Activated T-helper 9 cell treated with anti-CD3 and anti-CD28 coated beads, Interleukin-2, amount 50 U/mL, for 16 hours (primary cell): Measurements from ENCODE around the gene OSBPL9.
"Not testable (repeated sequence)": the region's sequence is repeated elsewhere in the genome, so short reads cannot be mapped to it uniquely, and the experiment has no call there.

ENCODE experiments used
- DNase-seq: peaks from one replicate; pipeline ENCODE4 v3.0.0-alpha.2; 2020; ENCODE audit warnings: low read depth

The OSBPL9 gene

GRCh38 chr1:51792864-51793263 is 176.0 kb downstream of the OSBPL9 start:
- DNase-seq: no peak

DNA sequence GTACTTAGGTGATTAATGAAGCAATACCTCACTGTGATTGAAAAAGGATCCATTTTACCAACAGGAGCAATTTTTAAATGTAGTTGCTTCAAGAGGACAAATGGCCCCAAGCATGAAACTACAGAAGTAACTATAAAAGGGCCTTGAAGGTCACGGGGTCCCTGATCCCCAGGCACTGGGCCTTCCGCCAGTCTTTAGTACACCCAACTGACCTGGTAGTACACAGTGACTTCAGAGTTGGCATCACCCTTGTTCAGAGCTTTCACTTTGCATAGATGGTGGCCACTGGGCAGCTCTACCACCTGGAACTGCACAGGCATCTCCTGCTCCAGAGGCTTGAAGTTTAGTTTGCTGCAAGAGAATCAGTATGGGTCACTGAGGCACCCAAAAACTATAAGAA is 177.4 kb downstream of the OSBPL9 start:
- DNase-seq: no peak

- no peak for DNase-seq
Observed at GRCh38 chr1:51794868-51795267, 178.0 kb downstream of the OSBPL9 start.

DNA sequence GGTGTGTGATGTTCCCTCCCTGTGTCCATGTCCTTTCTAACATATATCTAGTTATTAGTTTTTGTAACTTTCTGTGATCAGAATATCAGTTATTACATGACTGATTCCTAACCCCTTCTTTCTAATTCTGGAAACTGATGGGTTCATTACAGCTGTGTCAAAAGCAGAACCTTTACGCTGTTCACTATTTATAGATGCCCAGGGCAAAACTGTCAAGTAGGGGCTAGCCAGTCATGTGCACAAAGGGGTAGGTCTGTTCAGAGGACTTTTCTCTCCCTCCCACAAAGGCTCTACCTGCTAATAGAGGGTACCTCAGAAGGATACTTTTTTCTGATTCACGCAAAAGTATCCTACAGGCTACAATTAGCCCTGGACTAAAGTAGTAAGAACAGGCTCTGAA is 182.5 kb downstream of the OSBPL9 start:
- DNase-seq: no peak

DNA sequence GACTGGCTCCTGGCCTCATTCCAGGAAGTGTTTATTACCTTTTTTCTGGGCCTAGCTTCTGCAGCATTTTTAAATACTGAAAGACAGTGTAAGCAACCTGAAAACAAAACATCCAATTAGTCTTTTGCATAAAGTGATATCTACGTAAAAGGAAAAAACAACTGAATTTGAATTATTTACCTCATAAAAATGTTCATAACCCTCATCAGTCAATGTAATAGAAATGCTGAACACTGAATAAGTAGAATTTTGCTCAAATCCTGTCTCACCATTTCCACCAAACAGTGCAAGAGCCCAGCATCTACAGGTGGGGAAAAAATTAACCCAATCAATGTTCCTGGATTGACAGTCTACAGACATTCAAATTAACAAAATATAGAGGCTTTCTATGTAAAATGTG is 197.6 kb downstream of the OSBPL9 start:
- DNase-seq: no peak

- DNase-seq: no peak
Observed at GRCh38 chr1:51818487-51818886, 201.6 kb downstream of the OSBPL9 start.

DNA sequence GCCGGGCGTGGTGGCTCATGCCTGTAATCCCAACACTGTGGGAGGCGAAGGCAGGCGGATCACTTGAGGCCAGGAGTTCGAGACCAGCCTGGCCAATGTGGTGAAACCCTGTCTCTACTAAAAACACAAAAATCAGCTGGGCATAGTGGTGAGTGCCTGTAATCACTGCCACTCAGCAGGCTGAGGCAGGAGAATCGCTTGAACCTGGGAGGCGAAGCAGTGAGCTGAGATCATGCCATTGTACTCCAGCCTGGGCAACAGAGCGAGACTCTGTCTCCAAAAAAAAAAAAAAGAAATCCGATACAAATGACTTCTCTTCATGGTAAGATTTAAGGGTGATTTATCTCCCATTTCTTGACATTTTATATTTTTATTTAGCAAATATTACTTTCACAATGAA is 202.1 kb downstream of the OSBPL9 start:
- DNase-seq: not testable (repeated sequence)

- no peak for DNase-seq
Observed at GRCh38 chr1:51819810-51820209, 202.9 kb downstream of the OSBPL9 start.

DNA sequence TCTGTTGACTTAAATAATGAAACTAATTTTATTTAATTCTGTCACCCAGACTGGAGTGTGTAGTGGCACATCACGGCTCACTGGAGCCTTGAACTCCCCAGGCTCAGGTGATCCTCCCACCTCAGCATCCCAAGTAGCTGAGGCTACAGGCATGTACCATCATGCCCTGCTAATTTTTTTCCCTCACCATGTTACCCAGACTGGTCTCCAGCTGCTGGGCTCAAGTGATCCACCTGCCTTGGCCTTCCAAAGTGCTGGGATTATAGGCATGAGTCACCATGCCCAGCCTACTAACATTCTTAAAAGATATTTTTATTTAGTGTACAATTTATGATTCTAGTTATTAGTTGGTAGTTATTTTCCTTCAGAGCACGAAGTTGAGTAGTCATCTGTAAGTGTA is 212.2 kb downstream of the OSBPL9 start:
- DNase-seq: no peak

DNA sequence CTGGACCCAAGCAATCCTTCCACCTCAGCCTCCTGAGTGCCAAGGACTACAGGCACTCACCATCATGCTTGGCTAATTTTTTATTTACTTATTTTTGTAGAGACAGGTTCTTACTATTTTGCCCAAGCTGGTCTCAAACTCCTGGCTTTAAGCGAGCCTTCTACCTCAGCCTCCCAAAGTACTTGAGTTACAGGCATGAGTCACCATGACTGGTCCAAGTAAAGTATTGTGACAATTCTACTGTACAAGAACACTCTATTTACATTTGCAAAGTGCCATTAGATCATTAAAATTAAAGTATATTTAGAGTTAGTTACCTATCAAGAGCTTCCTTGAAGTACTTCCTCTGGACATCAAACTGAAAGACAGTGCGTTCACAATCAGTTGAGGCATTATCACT is 216.8 kb downstream of the OSBPL9 start:
- DNase-seq: no peak

- DNase-seq: no peak
Observed at GRCh38 chr1:51837243-51837642, 220.4 kb downstream of the OSBPL9 start.
